ENCODE data around the gene TGM1.

GRCh38 chr14:24309538-24310264, 46.7 kb upstream of the TGM1 start, which contains the start of gene LTB4R2:
- TF ChIP-seq GABPA (IDR thresholded peaks at IDR 0.05 in 1 of 2, conservative IDR thresholded peaks at IDR 0.05 in 1 of 2) (no peak), REST (IDR thresholded peaks at IDR 0.05) (no peak), ATF3 (IDR thresholded peaks at IDR 0.05) (no peak), EGR1 (IDR thresholded peaks at IDR 0.05; ENCODE audit: low read depth in 2 of 2) (no peak)
- TF ChIP-seq, protein P1, sequence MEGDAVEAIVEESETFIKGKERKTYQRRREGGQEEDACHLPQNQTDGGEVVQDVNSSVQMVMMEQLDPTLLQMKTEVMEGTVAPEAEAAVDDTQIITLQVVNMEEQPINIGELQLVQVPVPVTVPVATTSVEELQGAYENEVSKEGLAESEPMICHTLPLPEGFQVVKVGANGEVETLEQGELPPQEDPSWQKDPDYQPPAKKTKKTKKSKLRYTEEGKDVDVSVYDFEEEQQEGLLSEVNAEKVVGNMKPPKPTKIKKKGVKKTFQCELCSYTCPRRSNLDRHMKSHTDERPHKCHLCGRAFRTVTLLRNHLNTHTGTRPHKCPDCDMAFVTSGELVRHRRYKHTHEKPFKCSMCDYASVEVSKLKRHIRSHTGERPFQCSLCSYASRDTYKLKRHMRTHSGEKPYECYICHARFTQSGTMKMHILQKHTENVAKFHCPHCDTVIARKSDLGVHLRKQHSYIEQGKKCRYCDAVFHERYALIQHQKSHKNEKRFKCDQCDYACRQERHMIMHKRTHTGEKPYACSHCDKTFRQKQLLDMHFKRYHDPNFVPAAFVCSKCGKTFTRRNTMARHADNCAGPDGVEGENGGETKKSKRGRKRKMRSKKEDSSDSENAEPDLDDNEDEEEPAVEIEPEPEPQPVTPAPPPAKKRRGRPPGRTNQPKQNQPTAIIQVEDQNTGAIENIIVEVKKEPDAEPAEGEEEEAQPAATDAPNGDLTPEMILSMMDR (IDR thresholded peaks at IDR 0.05; ENCODE audit: low read depth, low read length, missing input control) = no peak

All from liver (tissue), 3 donors.